Measurements from ENCODE around the gene ISL1. TPM values are rescaled to one million over a fixed set of nuclear protein-coding genes. Genes with fewer than 3 reads are reported as not detected.

The ISL1 gene
- total RNA-seq, 2 donors from 2014 or later, result 1.3 to 1.6 TPM

DNA sequence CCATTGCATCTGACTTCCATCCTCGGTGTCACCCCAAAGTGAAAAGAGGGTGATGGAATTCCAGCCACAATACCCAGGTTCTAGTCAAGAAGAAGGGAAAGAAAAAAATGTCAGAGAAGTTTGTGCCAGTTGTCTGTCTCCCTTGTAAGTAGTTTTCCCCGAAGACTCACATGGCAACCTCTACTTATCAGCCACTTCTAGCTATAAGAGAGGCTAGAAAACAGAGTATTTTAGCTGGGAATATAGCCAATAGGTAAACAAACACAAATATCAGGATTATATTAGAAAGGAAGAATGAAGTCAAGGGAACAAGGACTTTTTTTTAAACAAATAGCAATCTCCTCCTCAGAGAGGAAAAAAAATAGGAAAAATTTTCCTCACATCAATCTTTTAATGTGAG is 12.2 kb upstream of the ISL1 start:
- Histone ChIP-seq H3K27me3 (no peaks in the 10 kb centered on the region), H3K4me1 (no peaks in the 10 kb centered on the region), H3K27ac (no peak overlapping the region), H3K9me3 (no peaks in the 10 kb centered on the region), H3K36me3 (no peaks in the 10 kb centered on the region), H3K9ac (ENCODE audit: low read depth in 2 of 2, low read length in 2 of 2) (no peak overlapping the region), H3K4me3 (no peak overlapping the region)
- intact Hi-C loops (cut with DNase I), result loop anchor here (10.0 kb wide), 1 partner anchor 594 kb away; no protein-coding TSS in a partner anchor
- DNase-seq, result no peak
- TF ChIP-seq, protein P1, sequence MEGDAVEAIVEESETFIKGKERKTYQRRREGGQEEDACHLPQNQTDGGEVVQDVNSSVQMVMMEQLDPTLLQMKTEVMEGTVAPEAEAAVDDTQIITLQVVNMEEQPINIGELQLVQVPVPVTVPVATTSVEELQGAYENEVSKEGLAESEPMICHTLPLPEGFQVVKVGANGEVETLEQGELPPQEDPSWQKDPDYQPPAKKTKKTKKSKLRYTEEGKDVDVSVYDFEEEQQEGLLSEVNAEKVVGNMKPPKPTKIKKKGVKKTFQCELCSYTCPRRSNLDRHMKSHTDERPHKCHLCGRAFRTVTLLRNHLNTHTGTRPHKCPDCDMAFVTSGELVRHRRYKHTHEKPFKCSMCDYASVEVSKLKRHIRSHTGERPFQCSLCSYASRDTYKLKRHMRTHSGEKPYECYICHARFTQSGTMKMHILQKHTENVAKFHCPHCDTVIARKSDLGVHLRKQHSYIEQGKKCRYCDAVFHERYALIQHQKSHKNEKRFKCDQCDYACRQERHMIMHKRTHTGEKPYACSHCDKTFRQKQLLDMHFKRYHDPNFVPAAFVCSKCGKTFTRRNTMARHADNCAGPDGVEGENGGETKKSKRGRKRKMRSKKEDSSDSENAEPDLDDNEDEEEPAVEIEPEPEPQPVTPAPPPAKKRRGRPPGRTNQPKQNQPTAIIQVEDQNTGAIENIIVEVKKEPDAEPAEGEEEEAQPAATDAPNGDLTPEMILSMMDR (IDR thresholded peaks at IDR 0.05), result no peak

DNA sequence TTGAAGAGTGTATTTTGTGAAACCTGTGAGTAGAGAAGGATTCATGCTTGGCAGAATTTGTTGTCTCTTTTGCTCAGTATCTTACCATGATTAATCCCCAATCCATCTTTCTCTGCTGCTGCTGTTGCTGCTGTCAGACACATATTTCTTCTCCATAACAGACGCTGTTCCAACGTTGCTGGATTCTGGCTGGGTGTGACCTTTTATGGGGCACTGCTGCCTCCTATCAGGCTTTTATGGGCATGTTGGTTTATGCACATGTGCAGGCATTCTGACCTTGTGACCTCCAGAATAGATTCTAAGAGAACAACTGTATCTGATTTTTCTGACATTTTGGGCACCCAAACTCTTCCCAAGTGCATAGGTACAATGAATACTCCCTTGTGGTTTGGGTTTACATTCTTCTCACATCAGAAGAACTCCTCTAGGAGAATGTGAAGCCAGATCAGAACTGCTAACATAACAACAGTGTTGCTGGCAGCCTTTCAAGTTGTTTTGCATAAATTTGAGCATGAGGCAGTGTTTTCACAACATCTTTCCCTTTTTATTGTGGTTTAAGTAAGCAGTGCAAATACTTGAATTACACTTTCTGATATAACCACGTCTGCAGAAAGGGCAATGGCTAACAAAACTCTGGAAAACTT is 9.2 kb upstream of the ISL1 start:
- DNase-seq, result peak; percentile 47
- TF ChIP-seq, protein P1 (IDR thresholded peaks at IDR 0.05), result no peak
- Histone ChIP-seq H3K4me3 (no peak overlapping the region), H3K4me1 (no peaks in the 10 kb centered on the region), H3K36me3 (no peaks in the 10 kb centered on the region), H3K27ac (no peak overlapping the region), H3K9ac (ENCODE audit: low read depth in 2 of 2, low read length in 2 of 2) (no peak overlapping the region), H3K9me3 (no peaks in the 10 kb centered on the region), H3K27me3 (peaks cover 22% of the 10 kb centered on the region)
- intact Hi-C loops (cut with DNase I), result loop anchor here (10.0 kb wide), 1 partner anchor 591 kb away; no protein-coding TSS in a partner anchor

DNA sequence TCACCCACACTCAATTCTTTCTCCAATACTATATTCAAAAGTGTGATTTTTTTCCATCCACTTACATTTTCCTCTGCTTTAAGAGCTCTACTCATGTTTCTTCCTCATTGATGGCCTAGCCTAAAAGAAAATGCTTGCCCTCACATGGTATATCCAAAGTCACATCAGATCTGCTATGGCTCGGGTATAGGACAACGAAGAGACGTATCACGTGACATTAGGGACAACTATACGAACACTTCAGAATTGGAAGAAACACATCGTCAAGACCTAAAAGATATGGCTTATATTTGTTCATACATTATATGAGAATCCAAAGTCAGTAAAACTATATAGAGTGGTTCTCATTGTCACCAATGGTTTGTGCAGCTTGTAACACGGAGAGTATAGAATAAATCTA is 8.2 kb upstream of the ISL1 start:
- Histone ChIP-seq H3K36me3 (no peaks in the 10 kb centered on the region), H3K4me3 (no peak overlapping the region), H3K9me3 (no peaks in the 10 kb centered on the region), H3K27ac (no peak overlapping the region), H3K27me3 (peaks cover 31% of the 10 kb centered on the region), H3K9ac (ENCODE audit: low read depth in 2 of 2, low read length in 2 of 2) (no peak overlapping the region), H3K4me1 (no peaks in the 10 kb centered on the region)
- TF ChIP-seq, protein P1 (IDR thresholded peaks at IDR 0.05), result no peak
- DNase-seq, result no peak
- intact Hi-C loops (cut with DNase I), result loop anchor here (5.0 to 10.0 kb wide), 3 partner anchors 408 to 632 kb away; no protein-coding TSS in a partner anchor

DNA sequence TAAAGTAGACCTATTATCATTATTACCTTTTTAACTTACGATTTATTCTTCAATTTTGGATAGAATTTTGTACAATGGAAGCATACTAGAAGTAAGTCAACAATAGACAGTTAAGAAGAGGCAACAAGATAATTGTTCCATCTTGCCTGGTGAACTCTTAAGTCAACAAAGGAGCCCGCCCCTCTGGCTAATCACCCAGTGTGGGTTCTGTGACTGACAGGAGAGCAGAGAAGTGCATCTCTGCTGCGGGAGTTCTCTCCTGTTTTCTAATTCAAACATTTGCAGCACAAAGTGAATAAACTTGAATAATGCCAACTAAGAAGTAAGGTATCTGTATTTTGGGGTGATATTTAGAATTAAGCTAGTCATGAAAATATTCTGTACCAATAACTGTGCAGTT is 6.7 kb upstream of the ISL1 start:
- Histone ChIP-seq H3K9me3 (no peaks in the 10 kb centered on the region), H3K27me3 (peaks cover 36% of the 10 kb centered on the region), H3K36me3 (no peaks in the 10 kb centered on the region), H3K27ac (no peak overlapping the region), H3K4me1 (no peaks in the 10 kb centered on the region), H3K9ac (ENCODE audit: low read depth in 2 of 2, low read length in 2 of 2) (no peak overlapping the region), H3K4me3 (no peak overlapping the region)
- intact Hi-C loops (cut with DNase I), result loop anchor here (5.0 to 10.0 kb wide), 3 partner anchors 409 to 631 kb away; no protein-coding TSS in a partner anchor
- no peak for DNase-seq
- TF ChIP-seq, protein P1 (IDR thresholded peaks at IDR 0.05), result no peak

DNA sequence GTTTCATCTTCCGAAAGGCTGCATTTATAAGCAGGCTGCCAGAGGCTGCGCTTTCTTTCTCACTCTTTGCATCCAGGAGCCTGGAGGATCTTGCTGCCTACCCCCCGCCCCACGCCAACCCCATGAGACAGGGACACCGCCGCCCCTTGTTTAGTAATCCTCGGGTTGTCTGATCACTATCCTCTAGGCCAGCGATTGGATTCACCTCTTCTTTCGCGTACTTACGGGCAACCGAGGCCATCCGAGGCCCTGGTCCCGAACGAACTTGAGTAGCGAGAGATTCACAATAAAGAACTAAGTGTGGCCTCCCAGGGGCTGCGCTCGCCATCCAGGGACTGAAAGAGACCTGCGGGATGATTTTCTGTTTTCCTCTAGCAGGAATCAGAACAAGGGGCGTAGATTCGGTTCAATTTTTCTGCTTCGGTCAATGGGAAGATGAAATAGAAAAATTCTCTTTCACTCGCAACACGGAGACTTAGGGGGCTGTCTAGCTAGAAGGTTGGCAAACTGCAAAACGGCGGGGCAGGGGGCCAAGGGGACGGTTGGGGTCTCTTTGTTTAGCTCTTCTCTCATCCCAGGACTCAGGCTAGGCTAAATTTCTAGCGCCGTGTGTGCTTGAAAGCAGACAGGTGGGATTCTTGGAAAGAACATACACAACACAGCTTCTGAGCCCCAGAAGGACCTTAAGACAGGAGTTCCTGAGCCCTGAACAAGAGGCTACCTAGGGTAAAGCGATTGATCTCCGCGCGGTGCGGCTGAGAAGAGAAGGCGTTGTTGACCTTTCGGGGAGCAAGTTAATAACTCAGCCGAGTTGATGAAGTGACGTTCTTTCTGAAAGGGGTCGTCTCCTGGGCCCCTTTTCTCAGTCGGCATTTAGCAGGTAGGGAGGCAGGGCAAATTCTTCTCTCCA is 5.8 kb upstream of the ISL1 start:
- Histone ChIP-seq H3K36me3 (no peaks in the 10 kb centered on the region), H3K9ac (ENCODE audit: low read depth in 2 of 2, low read length in 2 of 2) (no peak overlapping the region), H3K9me3 (no peaks in the 10 kb centered on the region), H3K4me1 (no peaks in the 10 kb centered on the region), H3K27ac (no peak overlapping the region), H3K4me3 (no peak overlapping the region), H3K27me3 (peaks cover 42% of the 10 kb centered on the region)
- intact Hi-C loops (cut with DNase I), result loop anchor here (5.0 to 10.0 kb wide), 3 partner anchors 410 to 630 kb away; no protein-coding TSS in a partner anchor
- no peak for DNase-seq
- TF ChIP-seq, protein P1 (IDR thresholded peaks at IDR 0.05), result no peak
